ENCODE data around the gene ATP6V1G3. TPM values are rescaled to one million over a fixed set of nuclear protein-coding genes. Genes with fewer than 3 reads are reported as not detected.

Gene ATP6V1G3
- total and polyA plus RNA-seq, 7 donors, result not detected

GRCh38 chr1:198500096-198500495 lies 40.4 kb downstream of the ATP6V1G3 start:
- Histone ChIP-seq H3K9me3 (peaks cover 4% of the 10 kb centered on the region), H3K27me3 (ENCODE audit: insufficient read depth in 3 of 3, low read length in 2 of 3) (no peaks in the 10 kb centered on the region), H3K27ac (no peak overlapping the region), H3K36me3 (ENCODE audit: insufficient read depth in 1 of 2, low read depth in 1 of 2) (no peaks in the 10 kb centered on the region), H3K4me1 (no peaks in the 10 kb centered on the region), H3K4me3 (no peak overlapping the region)
- ATAC-seq (no peak), DNase-seq (no peak)
- intact Hi-C loops (cut with DNase I), result no loop called here
- no peak for TF ChIP-seq CTCF (IDR thresholded peaks at IDR 0.05)

- whole genome bisulfite sequencing, 3 donors, result 89 to 93% (median 90%) methylated on average over 1 of the region's 1 CpG
Measured at GRCh38 chr1:198499588-198499987, 40.9 kb downstream of the ATP6V1G3 start.

GRCh38 chr1:198498881-198499280 lies 41.6 kb downstream of the ATP6V1G3 start:
- no peak for ATAC-seq

More at GRCh38 chr1:198499588-198499987, 40.9 kb downstream of the ATP6V1G3 start:
- no peaks in the 10 kb centered on the region for H3K36me3 ChIP-seq (ENCODE audit: insufficient read depth in 1 of 2, low read depth in 1 of 2)
- ATAC-seq, result no peak
- DNase-seq, result no peak
- TF ChIP-seq CTCF (IDR thresholded peaks at IDR 0.05), result no peak
- intact Hi-C loops (cut with DNase I), result no loop called here
- H3K27me3 ChIP-seq (ENCODE audit: insufficient read depth in 3 of 3, low read length in 2 of 3), result no peaks in the 10 kb centered on the region
- no peak overlapping the region for H3K27ac ChIP-seq
- peaks cover 4% of the 10 kb centered on the region for H3K9me3 ChIP-seq
- H3K4me3 ChIP-seq, result no peak overlapping the region
- H3K4me1 ChIP-seq, result no peaks in the 10 kb centered on the region

GRCh38 chr1:198498103-198498385 lies 42.4 kb downstream of the ATP6V1G3 start:
- ATAC-seq, result no peak
- intact Hi-C loops (cut with DNase I), result no loop called here
- Histone ChIP-seq H3K27ac (no peak overlapping the region), H3K27me3 (ENCODE audit: insufficient read depth in 3 of 3, low read length in 2 of 3) (no peaks in the 10 kb centered on the region), H3K4me3 (no peak overlapping the region), H3K4me1 (no peaks in the 10 kb centered on the region), H3K36me3 (ENCODE audit: insufficient read depth in 1 of 2, low read depth in 1 of 2) (no peaks in the 10 kb centered on the region), H3K9me3 (no peaks in the 10 kb centered on the region)
- no peak for DNase-seq
- WGBS, 3 donors, result 83 to 94% (median 84%) methylated on average over 1 of the region's 1 CpG
- no peak for TF ChIP-seq CTCF (IDR thresholded peaks at IDR 0.05)

More at GRCh38 chr1:198498881-198499280, 41.6 kb downstream of the ATP6V1G3 start:
- Histone ChIP-seq H3K27me3 (ENCODE audit: insufficient read depth in 3 of 3, low read length in 2 of 3) (no peaks in the 10 kb centered on the region), H3K27ac (no peak overlapping the region), H3K4me3 (no peak overlapping the region), H3K9me3 (peaks cover 4% of the 10 kb centered on the region), H3K36me3 (ENCODE audit: insufficient read depth in 1 of 2, low read depth in 1 of 2) (no peaks in the 10 kb centered on the region), H3K4me1 (no peaks in the 10 kb centered on the region)
- DNase-seq, result no peak
- no peak for TF ChIP-seq CTCF (IDR thresholded peaks at IDR 0.05)
- intact Hi-C loops (cut with DNase I), result no loop called here
- 83 to 87% (median 86%) methylated on average over 1 of the region's 1 CpG for WGBS, 3 donors

GRCh38 chr1:198497326-198498102 lies 43.0 kb downstream of the ATP6V1G3 start:
- Histone ChIP-seq H3K4me1 (no peaks in the 10 kb centered on the region), H3K36me3 (ENCODE audit: insufficient read depth in 1 of 2, low read depth in 1 of 2) (no peaks in the 10 kb centered on the region), H3K4me3 (no peak overlapping the region), H3K27ac (no peak overlapping the region), H3K9me3 (no peaks in the 10 kb centered on the region), H3K27me3 (ENCODE audit: insufficient read depth in 3 of 3, low read length in 2 of 3) (no peaks in the 10 kb centered on the region)
- no peak for DNase-seq
- intact Hi-C loops (cut with DNase I), result no loop called here
- ATAC-seq, result no peak
- 66 to 80% (median 75%) methylated on average over 3 of the region's 3 CpGs for WGBS, 3 donors
- no peak for TF ChIP-seq CTCF (IDR thresholded peaks at IDR 0.05)

All from psoas muscle (tissue), 8 donors.